Measurements from ENCODE around the gene OR10A2.
A peak's percentile ranks its signal among the peaks of the same experiment; 100 is the strongest.
"Not testable (repeated sequence)": the region's sequence is repeated elsewhere in the genome, so short reads cannot be mapped to it uniquely, and the experiment has no call there.

The OR10A2 gene, protein sequence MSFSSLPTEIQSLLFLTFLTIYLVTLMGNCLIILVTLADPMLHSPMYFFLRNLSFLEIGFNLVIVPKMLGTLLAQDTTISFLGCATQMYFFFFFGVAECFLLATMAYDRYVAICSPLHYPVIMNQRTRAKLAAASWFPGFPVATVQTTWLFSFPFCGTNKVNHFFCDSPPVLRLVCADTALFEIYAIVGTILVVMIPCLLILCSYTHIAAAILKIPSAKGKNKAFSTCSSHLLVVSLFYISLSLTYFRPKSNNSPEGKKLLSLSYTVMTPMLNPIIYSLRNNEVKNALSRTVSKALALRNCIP
- 0 to 0.18 (median 0) reads per million in 18 experiments for total RNA-seq

DNA sequence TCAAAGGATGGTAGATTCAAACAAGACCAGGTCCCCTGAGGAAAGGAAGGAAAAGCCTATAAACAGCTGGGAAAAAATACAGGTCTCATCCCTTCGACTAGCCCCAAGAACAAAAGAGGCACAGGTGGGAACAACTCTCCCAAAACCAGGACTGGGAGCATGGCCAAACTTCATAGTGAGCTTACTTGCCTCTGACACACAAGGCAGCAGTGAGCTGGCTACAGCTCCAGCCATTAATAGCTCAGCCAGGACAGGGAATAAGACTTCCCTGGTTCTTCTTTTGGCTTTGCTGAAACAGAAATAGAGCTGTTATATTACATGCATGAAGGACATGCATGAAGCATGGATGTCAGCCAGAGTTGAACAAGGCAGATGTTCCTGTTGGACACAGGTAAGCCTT is at the start of gene OR10A2:
Gene OR10A2 (plus strand): TSS at position 97 of the 400 bp plus-strand sequence. CDS start 6,698 bp downstream, outside the sequence.
- DNase-seq = no peak

DNA sequence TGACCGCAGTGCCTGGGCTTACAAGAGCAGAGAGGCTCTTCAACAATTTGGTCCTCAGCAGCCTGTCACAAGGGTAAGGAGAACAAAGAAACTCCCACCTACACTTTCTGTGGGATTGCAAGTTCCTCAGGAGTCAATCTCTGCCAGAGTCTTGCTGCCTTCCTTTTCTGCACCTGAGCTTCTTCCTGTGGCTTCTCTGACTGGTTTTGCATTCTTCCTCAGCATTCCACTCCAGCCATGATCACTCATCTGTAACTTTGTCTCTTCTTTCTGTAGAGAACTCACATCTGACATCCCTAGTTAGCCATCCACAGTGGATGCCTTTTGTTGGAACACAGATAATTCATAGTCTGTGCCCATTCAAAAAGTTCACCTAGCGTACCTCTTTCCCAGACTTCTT is 49.2 kb upstream of the OR10A2 start:
- no peak for DNase-seq

DNA sequence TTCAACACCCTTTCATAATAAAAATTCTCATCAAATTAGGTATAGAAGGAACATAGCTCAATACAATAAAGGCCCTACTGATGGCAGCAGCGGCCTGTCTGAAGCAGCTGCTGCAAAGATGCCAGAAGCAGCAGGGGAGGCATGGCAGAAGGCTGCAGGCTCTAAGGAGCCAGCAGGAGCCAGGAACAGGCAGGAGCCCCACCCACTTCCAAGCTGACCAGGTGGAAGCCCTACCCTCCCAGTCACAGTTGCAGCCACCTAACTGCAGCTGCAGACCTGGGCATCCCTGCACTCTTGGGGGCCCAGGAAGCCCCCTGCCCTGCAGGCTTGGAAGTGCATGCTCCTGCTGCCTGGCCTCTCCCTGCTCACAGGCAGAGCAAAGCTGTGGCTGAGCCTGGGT is 45.2 kb upstream of the OR10A2 start:
- no peak for DNase-seq

DNA sequence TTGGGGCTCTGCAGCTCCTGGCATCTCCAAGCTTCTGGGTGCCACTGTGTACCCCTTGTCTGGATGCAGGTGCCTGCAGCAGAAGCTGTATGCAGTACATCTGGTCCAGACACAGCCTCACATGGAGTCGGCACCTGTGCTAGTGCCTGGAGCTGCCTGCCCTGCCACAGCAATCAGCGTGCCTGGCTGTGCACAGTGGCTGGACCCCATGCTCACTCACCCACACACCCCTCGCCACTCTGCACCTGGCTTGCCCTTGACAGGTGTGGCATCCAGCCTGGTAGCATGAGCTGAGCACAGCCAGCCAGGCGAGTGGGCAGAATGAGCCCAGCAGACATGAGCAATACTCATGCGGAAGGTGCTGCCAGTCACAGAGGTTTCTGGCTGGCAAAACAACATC is 43.9 kb upstream of the OR10A2 start:
- DNase-seq = no peak

DNA sequence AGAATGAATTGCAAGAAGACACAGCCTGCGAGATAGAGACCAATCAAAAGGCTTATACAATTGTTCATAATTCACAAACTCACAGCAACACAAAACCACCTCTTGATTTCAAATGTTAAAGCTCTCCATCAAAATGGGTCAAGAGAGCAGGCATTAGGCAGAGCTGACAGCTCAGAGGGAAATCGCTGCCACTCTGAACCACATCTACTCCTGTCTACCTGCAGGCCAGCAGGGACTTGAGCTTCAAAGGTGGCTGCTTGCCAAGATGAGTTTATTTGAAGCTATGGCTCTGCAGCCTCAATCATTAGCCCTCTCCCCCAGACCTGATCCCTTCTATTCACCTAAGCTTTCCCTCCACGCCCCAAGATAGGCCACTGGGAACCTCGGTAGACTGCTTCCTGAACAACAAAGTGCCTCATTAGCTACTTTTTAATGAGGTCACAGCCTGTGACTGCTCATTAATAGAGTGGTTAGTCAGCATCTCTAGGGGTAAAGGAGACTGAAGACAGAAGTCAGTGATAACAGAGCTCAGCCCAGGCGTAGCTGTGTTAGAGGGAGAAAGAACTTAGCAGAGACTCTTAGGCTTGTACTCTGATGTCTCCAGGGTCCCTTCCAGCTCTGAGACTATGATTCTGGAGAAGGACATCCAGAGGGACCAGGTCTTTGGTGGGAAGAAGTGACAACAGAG is 38.6 kb upstream of the OR10A2 start:
- no peak for DNase-seq

DNA sequence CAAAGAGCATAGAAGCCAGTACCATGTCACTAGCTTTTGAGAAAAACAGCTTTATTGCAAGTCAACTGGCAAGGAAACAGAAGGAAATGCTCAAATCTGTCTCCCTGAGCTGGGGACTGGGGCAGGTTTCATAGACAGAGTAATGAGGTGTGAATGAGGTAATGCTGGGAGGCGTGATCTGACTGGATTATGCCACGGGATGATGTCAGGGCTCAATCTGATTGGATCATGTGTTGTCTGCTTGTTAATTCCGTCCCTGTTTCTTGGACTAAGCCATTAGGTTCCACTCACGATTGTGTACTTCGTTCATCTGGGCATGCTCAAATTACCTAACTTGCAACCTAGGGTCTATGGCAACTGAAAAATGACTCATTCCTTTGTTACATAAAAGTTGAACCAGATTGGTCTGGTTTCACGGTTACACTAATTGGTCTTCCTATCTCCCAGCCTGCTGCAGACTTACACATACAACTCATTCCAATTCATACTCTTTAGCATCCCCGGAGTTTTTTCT is 37.6 kb upstream of the OR10A2 start:
- no peak for DNase-seq

DNA sequence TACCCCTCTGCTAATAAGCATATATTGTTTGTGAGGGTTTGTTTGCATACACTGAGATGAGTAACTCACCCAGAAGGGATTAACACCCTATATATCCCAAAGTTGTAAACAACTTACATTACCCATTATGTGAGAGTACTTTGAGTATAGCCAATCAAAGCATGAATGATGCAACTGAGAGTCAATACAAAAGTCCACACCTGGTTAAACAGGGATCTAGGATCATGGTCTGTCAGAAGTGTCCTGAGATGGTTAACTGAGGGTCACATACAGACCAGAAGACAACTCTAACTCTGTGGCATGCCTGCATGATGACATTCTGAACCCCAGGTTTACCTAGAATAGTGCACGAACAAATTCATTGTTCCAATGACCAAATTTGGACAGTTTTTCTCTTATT is 34.8 kb upstream of the OR10A2 start:
- DNase-seq = no peak

DNA sequence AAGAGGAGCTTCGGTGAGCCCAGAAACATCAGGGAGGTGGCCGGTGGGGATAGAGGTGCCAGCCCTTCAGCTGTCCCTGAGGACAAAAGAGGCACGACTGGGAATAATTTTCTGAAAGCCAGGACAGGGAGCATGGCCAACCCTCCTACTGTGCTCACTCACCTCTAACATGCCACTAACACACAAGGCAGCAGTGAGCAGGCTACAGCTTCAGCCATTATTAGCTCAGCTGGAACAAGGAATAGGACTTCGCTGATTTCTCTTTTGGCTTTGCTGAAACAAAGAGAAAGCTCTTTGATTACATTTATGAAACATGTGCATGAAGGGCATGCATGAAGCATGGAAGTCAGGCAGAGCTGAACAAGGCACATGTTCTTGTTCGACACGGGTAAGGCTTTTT is 29.5 kb upstream of the OR10A2 start:
- no peak for DNase-seq

DNA sequence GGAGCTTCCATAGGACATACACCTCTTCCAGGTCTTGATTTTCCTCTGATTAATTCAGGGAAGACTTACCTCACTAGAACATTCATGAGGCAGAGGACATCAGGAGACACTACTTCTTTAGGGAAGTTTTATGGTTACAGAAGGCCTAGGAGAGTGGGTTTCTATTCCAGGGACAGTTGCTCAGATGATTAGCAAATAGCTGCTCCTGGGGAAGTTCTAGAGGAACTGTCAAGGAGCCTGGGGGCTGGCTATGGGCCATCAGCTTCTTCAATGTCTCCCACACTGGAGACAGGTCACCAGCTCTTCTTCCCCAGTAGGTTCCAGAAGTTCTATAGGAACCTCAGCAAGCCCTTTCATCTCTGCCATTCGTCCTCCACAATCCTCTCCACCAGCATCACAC is 28.8 kb upstream of the OR10A2 start:
- DNase-seq = peak; percentile 35 to 36

DNA sequence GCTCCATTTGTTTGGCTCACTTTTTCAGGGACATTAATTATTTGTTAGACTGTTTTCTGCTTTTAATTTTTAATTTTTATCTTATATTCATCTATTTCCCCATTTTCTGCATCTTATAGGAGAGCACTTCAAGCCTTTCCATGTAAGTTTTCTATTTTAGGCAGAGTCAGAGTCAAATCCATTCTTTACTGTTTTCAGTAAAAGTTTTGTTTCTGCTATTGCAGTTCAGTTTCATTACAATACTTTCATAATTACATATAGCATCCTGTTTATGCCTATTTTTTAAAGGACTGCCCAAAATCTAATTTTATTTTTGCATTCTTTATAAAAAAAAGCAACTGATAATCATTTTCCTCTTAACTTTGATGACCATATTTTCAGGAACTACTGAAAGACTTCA is 21.2 kb upstream of the OR10A2 start:
- no peak for DNase-seq

DNA sequence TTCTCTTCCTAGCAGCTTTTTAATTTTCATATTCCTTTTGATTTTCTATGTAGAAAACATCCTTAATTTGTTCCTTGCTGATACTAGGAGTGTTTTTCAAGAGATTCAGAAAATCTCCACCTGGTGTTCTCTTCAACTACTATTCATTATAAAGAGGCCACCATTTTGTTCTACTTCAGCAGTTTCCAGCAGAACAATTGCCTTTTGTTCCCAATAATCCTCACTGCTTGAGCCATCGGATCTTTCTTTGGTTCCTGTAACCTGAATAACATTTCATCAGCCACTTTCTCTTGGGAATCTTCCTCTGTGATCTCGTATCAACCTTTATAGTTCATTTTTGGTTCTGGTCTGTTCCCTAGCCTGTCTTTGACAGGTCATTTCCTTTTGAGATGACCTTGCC is 19.2 kb upstream of the OR10A2 start:
- DNase-seq = no peak

DNA sequence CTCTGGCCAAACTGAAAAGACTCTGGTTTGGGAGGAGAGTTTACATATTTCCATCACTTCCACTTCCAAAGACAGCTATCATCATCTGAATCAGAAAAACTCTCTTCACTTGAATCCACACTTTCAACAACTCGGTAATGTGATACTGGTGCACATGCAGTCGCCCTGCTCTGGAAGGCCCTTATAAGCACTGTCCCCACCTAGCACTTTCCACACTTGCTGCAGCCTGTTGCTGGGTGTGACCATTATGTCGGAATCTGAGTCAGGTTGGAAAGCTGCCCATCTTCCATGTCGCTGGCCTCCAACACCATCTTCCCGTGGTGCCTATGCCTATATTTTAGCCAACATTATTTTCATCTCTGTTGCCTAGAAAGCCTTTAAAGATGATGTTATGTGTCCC is 18.5 kb upstream of the OR10A2 start:
- no peak for DNase-seq

DNA sequence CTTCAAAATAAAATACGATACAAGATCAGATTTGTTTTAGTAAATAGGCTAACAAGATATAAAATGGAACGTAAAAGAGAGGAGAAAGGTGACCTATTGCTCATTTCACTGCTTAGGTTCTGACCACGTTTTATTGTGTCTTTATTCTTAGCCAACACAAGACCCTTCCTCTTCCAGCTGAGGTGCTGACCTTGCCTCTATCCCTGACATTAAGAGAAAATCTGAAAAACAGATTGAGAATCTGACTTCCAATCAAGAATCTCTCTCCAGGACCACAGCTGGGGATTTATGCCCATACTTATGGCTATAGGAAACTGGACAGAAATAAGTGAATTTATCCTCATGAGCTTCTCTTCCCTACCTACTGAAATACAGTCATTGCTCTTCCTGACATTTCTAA is 17.5 kb upstream of the OR10A2 start, which contains the start of gene OR10A5:
Gene OR10A5 (plus strand): TSS at position 301 of the 400 bp plus-strand sequence. CDS start 0 bp downstream, at position 301.
- DNase-seq = no peak

DNA sequence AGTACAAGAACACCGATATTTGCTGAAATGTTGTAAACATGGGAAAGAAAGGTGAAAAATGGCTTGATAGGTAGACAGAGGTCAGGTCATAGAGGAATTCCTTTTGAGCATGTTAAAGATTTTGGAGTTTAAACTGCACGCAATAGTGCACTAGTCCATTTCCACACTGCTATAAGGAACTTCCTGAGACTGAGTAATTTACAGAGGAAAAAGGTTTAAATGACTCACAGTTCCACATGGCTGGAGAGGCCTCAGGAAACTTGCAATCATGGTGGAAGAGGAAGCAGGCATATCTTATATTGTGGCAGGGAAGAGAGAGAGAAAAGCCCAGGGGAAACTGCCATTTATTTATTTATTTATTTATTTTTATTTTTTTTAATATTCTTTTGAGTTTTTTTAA is 12.3 kb upstream of the OR10A2 start:
- no peak for DNase-seq

DNA sequence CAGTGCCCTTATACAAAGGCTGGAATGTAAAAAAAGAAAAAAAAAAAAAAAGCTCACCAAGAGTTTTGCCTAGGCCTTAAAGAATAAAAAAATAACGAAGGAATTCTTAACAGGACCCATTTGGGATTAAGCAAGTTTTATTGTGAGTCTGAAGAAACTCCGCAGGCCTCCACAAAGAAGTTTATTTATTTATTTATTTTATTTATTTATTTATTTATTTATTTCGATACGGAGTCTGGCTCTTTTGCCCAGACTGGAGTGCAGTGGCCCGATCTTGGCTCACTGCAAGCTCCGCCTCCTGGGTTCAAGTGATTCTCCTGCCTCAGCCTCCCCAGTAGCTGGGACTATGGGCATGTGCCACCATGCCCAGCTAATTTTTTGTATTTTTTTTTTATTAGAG is 8.1 kb upstream of the OR10A2 start:
- DNase-seq = not testable (repeated sequence)

DNA sequence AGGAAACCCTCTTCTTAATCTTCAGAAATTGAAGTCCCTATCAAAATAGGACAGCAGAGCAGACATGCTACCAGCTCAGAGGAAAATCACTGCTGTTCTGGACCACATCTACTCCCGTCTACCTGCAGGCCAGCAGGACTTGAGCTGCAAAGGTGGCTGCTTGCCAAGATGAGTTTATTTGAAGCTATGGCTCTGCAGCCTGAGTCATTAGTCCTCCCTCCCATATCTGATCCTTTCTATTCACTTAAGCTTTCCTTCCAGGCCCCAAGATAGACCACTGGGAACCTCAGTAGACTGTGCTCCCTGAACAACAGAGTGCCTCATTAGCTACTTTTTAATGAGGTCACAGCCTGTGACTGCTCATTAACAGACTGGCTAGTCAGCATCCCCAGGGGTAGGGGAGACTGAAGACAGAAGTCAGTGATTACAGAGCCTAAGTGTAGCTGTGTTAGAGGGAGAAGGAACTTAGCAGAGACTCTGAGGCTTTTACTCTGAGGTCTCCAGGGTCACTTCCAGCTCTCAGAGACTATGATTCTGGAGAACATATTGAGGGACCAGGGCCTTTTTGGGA is 6.8 kb upstream of the OR10A2 start:
- no peak for DNase-seq

DNA sequence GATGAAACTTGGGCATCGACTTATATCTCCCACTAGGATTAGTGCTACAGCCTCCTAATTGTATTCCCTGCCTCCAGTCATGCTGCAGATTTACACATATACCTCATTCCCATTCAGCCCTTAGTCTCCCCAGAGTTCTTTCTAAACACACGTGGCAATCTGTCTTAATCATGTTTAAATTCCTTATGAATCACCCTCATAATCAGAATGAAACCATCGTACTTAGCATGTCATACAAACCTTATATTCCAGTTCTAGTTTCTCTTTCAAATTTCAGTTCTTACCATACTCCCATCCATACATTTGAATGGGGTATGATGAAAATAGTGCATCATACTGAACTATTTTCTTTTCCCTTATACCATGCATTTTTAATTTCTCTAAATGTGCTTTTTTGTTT is 6.0 kb upstream of the OR10A2 start:
- DNase-seq = no peak

DNA sequence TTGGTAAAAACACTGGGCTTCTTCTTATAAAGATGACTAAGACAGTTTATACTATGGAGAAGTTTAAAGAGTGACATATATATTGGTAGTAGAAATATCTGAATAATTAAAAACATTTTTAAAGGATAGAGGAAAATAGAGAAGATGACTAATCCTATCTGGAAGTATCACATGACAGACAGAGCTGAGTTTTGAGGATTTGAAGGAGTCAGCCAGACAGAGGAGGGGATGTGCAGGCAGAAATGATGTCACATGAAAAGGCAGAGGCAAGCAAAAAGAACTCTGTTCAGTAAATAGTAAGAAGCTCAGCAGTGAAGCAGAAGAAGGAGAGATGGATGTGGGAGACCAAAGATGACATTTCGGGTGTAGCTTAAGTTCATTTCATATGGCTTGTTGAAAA is 1.6 kb downstream of the OR10A2 start:
- no peak for DNase-seq

DNA sequence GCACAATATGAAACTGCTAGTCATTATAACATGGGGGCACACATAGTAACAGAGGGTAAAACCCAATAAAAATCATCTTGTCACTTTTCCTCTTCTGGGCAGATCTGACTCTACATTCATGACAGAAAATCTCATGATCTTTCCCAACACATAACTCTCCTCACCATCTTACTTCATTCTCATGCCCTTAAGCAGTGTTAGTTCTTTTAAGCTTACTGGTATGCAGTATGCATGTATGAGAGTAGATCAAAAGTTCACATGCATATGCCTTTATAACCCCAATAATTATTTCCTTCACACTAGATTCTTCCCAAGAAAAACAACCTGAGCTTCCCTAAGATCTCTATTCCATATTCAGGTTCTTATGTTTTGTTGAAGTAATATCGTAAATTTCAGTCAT is 8.4 kb downstream of the OR10A2 start:
- no peak for DNase-seq

DNA sequence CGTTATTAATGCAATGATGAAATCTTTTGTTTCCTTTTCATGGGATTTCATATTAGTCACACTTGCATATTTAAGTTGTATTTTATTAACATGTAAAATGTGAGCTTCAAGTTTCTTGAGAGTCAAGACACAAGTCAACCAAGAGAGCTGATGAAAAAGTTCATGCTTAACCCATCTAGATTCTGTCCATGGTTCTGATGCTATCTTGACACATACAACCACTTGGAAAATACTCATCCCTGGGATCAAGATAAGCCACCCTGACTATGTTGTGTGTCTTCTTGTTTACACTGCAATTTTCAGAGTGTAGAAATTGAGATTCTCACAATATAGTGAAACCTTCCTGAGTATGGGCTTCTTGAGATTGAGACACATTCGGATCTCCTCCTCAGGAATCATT is 12.9 kb downstream of the OR10A2 start:
- DNase-seq = no peak

DNA sequence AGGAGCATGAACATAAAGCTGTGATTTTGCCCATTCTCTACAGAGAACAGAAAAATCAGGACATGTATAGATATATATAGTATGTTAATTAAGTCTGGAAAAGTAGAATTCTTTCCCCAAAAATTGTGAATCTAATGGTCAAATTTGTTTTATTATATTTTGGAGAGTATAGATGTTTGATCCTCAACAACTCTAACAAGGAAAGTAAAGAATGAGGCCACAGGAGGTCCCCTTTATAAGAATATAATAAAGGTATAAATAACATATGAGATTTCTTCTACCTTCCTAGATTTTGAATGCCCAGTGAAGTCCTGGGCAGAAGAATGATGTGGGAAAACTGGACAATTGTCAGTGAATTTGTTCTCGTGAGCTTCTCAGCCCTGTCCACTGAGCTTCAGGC is 13.5 kb downstream of the OR10A2 start, which contains the start of gene OR10A4:
Gene OR10A4 (plus strand): TSS at position 301 of the 400 bp plus-strand sequence. CDS start 23 bp downstream, at position 324.
- no peak for DNase-seq

DNA sequence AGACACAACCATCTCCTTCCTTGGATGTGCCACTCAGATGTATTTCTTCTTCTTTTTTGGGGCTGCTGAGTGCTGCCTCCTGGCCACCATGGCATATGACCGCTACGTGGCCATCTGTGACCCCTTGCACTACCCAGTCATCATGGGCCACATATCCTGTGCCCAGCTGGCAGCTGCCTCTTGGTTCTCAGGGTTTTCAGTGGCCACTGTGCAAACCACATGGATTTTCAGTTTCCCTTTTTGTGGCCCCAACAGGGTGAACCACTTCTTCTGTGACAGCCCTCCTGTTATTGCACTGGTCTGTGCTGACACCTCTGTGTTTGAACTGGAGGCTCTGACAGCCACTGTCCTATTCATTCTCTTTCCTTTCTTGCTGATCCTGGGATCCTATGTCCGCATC is 14.1 kb downstream of the OR10A2 start:
- no peak for DNase-seq

DNA sequence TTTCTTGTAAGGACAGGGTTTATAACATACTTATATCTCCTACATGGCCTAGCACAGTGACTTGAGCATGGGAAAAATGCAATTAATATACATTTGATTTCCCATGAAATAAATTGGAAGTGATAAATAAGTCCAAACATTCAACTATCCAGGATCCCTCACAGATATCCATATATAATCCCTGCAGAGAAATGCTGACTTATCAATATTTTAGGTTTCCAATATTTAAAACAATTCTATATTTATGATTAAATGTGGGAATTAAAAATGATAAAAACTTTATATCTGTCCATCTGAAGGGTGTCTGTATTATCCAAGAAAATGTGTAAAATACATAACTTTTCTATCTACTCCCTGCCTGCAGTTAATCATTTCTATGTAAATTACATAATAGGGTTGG is 19.9 kb downstream of the OR10A2 start:
- no peak for DNase-seq

DNA sequence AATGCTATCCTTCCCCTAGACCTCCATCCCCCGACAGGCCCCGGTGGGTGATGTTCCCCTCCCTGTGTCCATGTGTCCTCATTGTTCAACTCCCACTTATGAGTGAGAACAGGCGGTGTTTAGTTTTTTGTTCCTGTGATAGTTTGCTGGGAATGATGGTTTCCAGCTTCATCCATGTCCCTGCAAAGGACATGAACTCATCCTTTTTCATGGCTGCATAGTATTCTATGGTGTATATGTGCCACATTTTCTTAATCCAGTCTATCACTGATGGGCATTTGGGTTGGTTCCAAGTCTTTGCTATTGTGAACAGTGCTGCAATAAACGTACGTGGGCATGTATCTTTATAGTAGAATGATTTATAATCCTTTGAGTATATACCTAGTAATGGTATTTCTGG is 24.9 kb downstream of the OR10A2 start:
- not testable (repeated sequence) for DNase-seq

All from inflammatory macrophage (primary cell).